Umbilical cord (tissue), 2 donors: ENCODE results near the gene FAM43A. TPM values are rescaled to one million over a fixed set of nuclear protein-coding genes. Genes with fewer than 3 reads are reported as not detected.
A peak's percentile ranks its signal among the peaks of the same experiment; 100 is the strongest.

Experiments
- DNase-seq: peaks from one replicate; pipeline ENCODE4 v3.0.0-alpha.2; 2015; ENCODE audit warnings: low spot score
- total RNA-seq: library from RNA; depleted of rRNA; stranded (reverse); fragments of >200 nt; gene quantifications from one replicate; pipeline ENCODE4 v1.2.3, GENCODE V29; 2014; ENCODE audit warnings: low replicate concordance; ENCODE audit not compliant: insufficient read depth

FAM43A gene
- total RNA-seq, result 31.8 TPM

GRCh38 chr3:194685718-194686413, at the start of gene FAM43A:
FAM43A (plus strand) TSS chr3:194685883; CDS start chr3:194686827, 944 bp downstream.
- DNase-seq, result peak; percentile 94

- DNase-seq, result no peak
Observed at GRCh38 chr3:194637066-194637465, 48.6 kb upstream of the FAM43A start.

GRCh38 chr3:194637541-194638400, 47.9 kb upstream of the FAM43A start:
- DNase-seq, result no peak

GRCh38 chr3:194638991-194639605, 46.6 kb upstream of the FAM43A start:
- no peak for DNase-seq

GRCh38 chr3:194640829-194641228, 44.9 kb upstream of the FAM43A start:
- no peak for DNase-seq

GRCh38 chr3:194642769-194643168, 42.9 kb upstream of the FAM43A start:
- DNase-seq, result no peak

- no peak for DNase-seq
Observed at GRCh38 chr3:194647747-194648146, 37.9 kb upstream of the FAM43A start.

- no peak for DNase-seq
Observed at GRCh38 chr3:194654443-194654842, 31.2 kb upstream of the FAM43A start.

- DNase-seq, result no peak
Observed at GRCh38 chr3:194657439-194657838, 28.2 kb upstream of the FAM43A start.

- DNase-seq, result no peak
Observed at GRCh38 chr3:194658477-194659242, 27.0 kb upstream of the FAM43A start.

- DNase-seq, result no peak
Observed at GRCh38 chr3:194659778-194660177, 25.9 kb upstream of the FAM43A start.

- DNase-seq, result peak; percentile 38
Observed at GRCh38 chr3:194661374-194661773, 24.3 kb upstream of the FAM43A start.

GRCh38 chr3:194661946-194662345, 23.7 kb upstream of the FAM43A start:
- no peak for DNase-seq

- DNase-seq, result no peak
Observed at GRCh38 chr3:194664857-194665256, 20.8 kb upstream of the FAM43A start.

GRCh38 chr3:194667363-194667762, 18.3 kb upstream of the FAM43A start:
- no peak for DNase-seq

- peak; percentile 22 for DNase-seq
Observed at GRCh38 chr3:194671511-194671899, 14.2 kb upstream of the FAM43A start.

GRCh38 chr3:194671900-194672808, 13.5 kb upstream of the FAM43A start, which contains the start of gene LSG1:
LSG1 (minus strand) TSS chr3:194672191; CDS start chr3:194672162, 29 bp downstream.
- peak; percentile 97 for DNase-seq

- DNase-seq, result no peak
Observed at GRCh38 chr3:194672876-194673275, 12.8 kb upstream of the FAM43A start.

- DNase-seq, result no peak
Observed at GRCh38 chr3:194673761-194674160, 11.9 kb upstream of the FAM43A start.

- DNase-seq, result no peak
Observed at GRCh38 chr3:194675081-194675640, 10.5 kb upstream of the FAM43A start.
